ENCODE measurements around the gene SOWAHA.

DNA sequence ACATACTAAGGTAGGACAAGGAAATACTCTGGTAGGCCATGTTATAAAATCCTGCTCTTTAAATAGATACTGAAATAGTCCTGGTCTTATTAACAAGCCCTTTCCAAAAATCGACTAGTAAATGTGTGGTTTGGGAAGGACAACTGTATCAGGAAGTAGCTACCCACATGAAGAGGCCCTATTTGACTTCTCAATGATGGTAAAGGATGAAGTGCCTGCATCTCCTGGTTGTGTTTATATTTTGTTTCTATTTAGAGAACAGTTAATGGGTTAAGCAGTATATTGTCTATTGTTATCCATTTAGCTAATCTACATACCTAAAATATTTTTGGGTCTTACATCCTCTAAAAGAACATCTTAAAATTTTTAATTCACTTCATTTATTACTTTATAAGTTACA lies 40.7 kb downstream of the SOWAHA start:
- TF ChIP-seq, protein P1, sequence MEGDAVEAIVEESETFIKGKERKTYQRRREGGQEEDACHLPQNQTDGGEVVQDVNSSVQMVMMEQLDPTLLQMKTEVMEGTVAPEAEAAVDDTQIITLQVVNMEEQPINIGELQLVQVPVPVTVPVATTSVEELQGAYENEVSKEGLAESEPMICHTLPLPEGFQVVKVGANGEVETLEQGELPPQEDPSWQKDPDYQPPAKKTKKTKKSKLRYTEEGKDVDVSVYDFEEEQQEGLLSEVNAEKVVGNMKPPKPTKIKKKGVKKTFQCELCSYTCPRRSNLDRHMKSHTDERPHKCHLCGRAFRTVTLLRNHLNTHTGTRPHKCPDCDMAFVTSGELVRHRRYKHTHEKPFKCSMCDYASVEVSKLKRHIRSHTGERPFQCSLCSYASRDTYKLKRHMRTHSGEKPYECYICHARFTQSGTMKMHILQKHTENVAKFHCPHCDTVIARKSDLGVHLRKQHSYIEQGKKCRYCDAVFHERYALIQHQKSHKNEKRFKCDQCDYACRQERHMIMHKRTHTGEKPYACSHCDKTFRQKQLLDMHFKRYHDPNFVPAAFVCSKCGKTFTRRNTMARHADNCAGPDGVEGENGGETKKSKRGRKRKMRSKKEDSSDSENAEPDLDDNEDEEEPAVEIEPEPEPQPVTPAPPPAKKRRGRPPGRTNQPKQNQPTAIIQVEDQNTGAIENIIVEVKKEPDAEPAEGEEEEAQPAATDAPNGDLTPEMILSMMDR (IDR thresholded peaks at IDR 0.05): no peak
- TF ChIP-seq POLR2AphosphoS5 (IDR thresholded peaks at IDR 0.05; ENCODE audit: low read depth, low read length) (no peak), TCF7L2 (IDR thresholded peaks at IDR 0.05; ENCODE audit: low read depth, low read length) (no peak)
- TF ChIP-seq, protein P2, sequence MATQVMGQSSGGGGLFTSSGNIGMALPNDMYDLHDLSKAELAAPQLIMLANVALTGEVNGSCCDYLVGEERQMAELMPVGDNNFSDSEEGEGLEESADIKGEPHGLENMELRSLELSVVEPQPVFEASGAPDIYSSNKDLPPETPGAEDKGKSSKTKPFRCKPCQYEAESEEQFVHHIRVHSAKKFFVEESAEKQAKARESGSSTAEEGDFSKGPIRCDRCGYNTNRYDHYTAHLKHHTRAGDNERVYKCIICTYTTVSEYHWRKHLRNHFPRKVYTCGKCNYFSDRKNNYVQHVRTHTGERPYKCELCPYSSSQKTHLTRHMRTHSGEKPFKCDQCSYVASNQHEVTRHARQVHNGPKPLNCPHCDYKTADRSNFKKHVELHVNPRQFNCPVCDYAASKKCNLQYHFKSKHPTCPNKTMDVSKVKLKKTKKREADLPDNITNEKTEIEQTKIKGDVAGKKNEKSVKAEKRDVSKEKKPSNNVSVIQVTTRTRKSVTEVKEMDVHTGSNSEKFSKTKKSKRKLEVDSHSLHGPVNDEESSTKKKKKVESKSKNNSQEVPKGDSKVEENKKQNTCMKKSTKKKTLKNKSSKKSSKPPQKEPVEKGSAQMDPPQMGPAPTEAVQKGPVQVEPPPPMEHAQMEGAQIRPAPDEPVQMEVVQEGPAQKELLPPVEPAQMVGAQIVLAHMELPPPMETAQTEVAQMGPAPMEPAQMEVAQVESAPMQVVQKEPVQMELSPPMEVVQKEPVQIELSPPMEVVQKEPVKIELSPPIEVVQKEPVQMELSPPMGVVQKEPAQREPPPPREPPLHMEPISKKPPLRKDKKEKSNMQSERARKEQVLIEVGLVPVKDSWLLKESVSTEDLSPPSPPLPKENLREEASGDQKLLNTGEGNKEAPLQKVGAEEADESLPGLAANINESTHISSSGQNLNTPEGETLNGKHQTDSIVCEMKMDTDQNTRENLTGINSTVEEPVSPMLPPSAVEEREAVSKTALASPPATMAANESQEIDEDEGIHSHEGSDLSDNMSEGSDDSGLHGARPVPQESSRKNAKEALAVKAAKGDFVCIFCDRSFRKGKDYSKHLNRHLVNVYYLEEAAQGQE (IDR thresholded peaks at IDR 0.05; ENCODE audit: insufficient read depth in 1 of 2, low read depth in 2 of 2, low read length in 1 of 2): no peak

Measured in Panc1 (cell line).